Muscle of leg (tissue), 11 donors: Measurements from ENCODE around the gene BUD31. TPM values are rescaled to one million over a fixed set of nuclear protein-coding genes. Genes with fewer than 3 reads are reported as not detected.
"Not testable (repeated sequence)": the region's sequence is repeated elsewhere in the genome, so short reads cannot be mapped to it uniquely, and the experiment has no call there.

Source experiments
- DNase-seq: peaks from one replicate; pipeline ENCODE4 v3.0.0; 2013
- H3K27ac ChIP-seq: one replicate; pipeline ENCODE4 v1.5.1; 2013; ENCODE audit warnings: mild to moderate bottlenecking, low read length, control low read depth
- H3K27me3 ChIP-seq: one replicate; pipeline ENCODE4 v1.6.1; 2013; ENCODE audit warnings: low read length; ENCODE audit not compliant: control insufficient read depth, insufficient read depth
- H3K36me3 ChIP-seq: one replicate; pipeline ENCODE4 v1.6.1; 2013; ENCODE audit warnings: low read length; ENCODE audit not compliant: control insufficient read depth, insufficient read depth
- H3K4me1 ChIP-seq: one replicate; pipeline ENCODE4 v1.6.1; 2013; ENCODE audit warnings: low read length; ENCODE audit not compliant: control insufficient read depth, insufficient read depth
- H3K4me3 ChIP-seq: one replicate; pipeline ENCODE4 v1.5.1; 2013; ENCODE audit warnings: low read length, control low read depth
- H3K9me3 ChIP-seq: replicated peaks from 2 replicates; pipeline ENCODE4 v1.6.1; 2013; ENCODE audit warnings: low read depth, low read length; ENCODE audit not compliant: control insufficient read depth
- WGBS: methylation state at CpG from one replicate; pipeline ENCODE4 v1.1.5; 2013; ENCODE audit warnings: missing lambda C conversion rate; ENCODE audit not compliant: insufficient coverage; 5-methylcytosine and 5-hydroxymethylcytosine counted together
- polyA plus RNA-seq, 8 donors: library from polyadenylated mRNA; unstranded; fragments of 120-200 nt; gene quantifications; one replicate each; pipeline versions ENCODE4 v1.2.1 to v1.2.3, GENCODE V29; 2013; ENCODE audit warnings: inconsistent platforms in 1 of 8, low replicate concordance in 1 of 8; ENCODE audit not compliant: insufficient read length in 8 of 8, insufficient read depth in 1 of 8
- total RNA-seq: library from RNA; stranded (reverse); fragments of 120-200 nt; gene quantifications from one replicate; pipeline ENCODE4 v1.2.4, GENCODE V29; 2013

Gene BUD31
- total and polyA plus RNA-seq, 9 donors, result 72.8 to 88.5 (median 79.6) TPM

- H3K36me3 ChIP-seq, result peaks cover 28% of the 10 kb centered on the region
- H3K4me1 ChIP-seq, result peaks cover 13% of the 10 kb centered on the region
- H3K27me3 ChIP-seq, result no peaks in the 10 kb centered on the region
- peak; percentile 89 for DNase-seq
- WGBS, result 15% methylated on average over 7 of the region's 9 CpGs
- no peaks in the 10 kb centered on the region for H3K9me3 ChIP-seq
- peak overlapping the region; percentile 55 for H3K27ac ChIP-seq
- H3K4me3 ChIP-seq, result no peak overlapping the region
Observed at GRCh38 chr7:99369767-99370391, 38.9 kb upstream of the BUD31 start.

GRCh38 chr7:99371376-99371920 is 37.3 kb upstream of the BUD31 start:
- H3K4me1 ChIP-seq, result peaks cover 17% of the 10 kb centered on the region
- no peak overlapping the region for H3K27ac ChIP-seq
- no peaks in the 10 kb centered on the region for H3K27me3 ChIP-seq
- H3K4me3 ChIP-seq, result no peak overlapping the region
- DNase-seq, result no peak
- 93% methylated on average over 7 of the region's 11 CpGs for WGBS
- peaks cover 16% of the 10 kb centered on the region for H3K36me3 ChIP-seq
- H3K9me3 ChIP-seq, result no peaks in the 10 kb centered on the region

- Histone ChIP-seq H3K27ac (peak overlapping the region; percentile 7), H3K9me3 (no peaks in the 10 kb centered on the region), H3K4me1 (peaks cover 17% of the 10 kb centered on the region), H3K36me3 (peaks cover 7% of the 10 kb centered on the region), H3K4me3 (no peak overlapping the region), H3K27me3 (no peaks in the 10 kb centered on the region)
- 42% methylated on average over 15 of the region's 21 CpGs for WGBS
- DNase-seq, result peak; percentile 53
Observed at GRCh38 chr7:99372275-99373090, 36.3 kb upstream of the BUD31 start.

- H3K9me3 ChIP-seq, result no peaks in the 10 kb centered on the region
- peaks cover 7% of the 10 kb centered on the region for H3K36me3 ChIP-seq
- no peaks in the 10 kb centered on the region for H3K27me3 ChIP-seq
- H3K27ac ChIP-seq, result peak overlapping the region; percentile 15
- 69% methylated on average over 26 of the region's 41 CpGs for WGBS
- no peak for DNase-seq
- H3K4me3 ChIP-seq, result peak overlapping the region; percentile 60
- H3K4me1 ChIP-seq, result peaks cover 17% of the 10 kb centered on the region
Observed at GRCh38 chr7:99373091-99374066, 35.4 kb upstream of the BUD31 start.

GRCh38 chr7:99374111-99375064 is 34.4 kb upstream of the BUD31 start, which contains the start of gene ARPC1B:
TSS of gene ARPC1B (plus strand) at chr7:99374730. CDS start at chr7:99385715, 10,985 bp downstream.
- H3K27me3 ChIP-seq, result no peaks in the 10 kb centered on the region
- H3K36me3 ChIP-seq, result no peaks in the 10 kb centered on the region
- under 1% methylated on average over 84 of the region's 95 CpGs for WGBS
- no peaks in the 10 kb centered on the region for H3K9me3 ChIP-seq
- peak; percentile 85 for DNase-seq
- H3K27ac ChIP-seq, result peak within 1 kb of the TSS; percentile 71
- peaks cover 18% of the 10 kb centered on the region for H3K4me1 ChIP-seq
- peak within 1 kb of the TSS; percentile 60 for H3K4me3 ChIP-seq

- H3K27ac ChIP-seq, result peak overlapping the region; percentile 71
- no peaks in the 10 kb centered on the region for H3K36me3 ChIP-seq
- WGBS, result 0% methylated on average over 46 of the region's 58 CpGs
- H3K27me3 ChIP-seq, result no peaks in the 10 kb centered on the region
- peak overlapping the region; percentile 60 for H3K4me3 ChIP-seq
- peak; percentile 80 for DNase-seq
- H3K9me3 ChIP-seq, result no peaks in the 10 kb centered on the region
- peaks cover 20% of the 10 kb centered on the region for H3K4me1 ChIP-seq
Observed at GRCh38 chr7:99375070-99375807, 33.5 kb upstream of the BUD31 start.

- DNase-seq, result peak; percentile 94
- Histone ChIP-seq H3K4me1 (peaks cover 23% of the 10 kb centered on the region), H3K27me3 (no peaks in the 10 kb centered on the region), H3K9me3 (no peaks in the 10 kb centered on the region), H3K4me3 (no peak overlapping the region), H3K36me3 (no peaks in the 10 kb centered on the region), H3K27ac (peak overlapping the region; percentile 95)
- WGBS, result 15% methylated on average over 2 of the region's 7 CpGs
Observed at GRCh38 chr7:99379043-99379577, 29.7 kb upstream of the BUD31 start.

- not testable (repeated sequence) for H3K9me3 ChIP-seq
Observed at GRCh38 chr7:99379693-99380031, 29.1 kb upstream of the BUD31 start.

More at GRCh38 chr7:99379693-99380031, 29.1 kb upstream of the BUD31 start:
- peaks cover 23% of the 10 kb centered on the region for H3K4me1 ChIP-seq
- not testable (repeated sequence) for H3K36me3 ChIP-seq, H3K27me3 ChIP-seq, DNase-seq
- H3K4me3 ChIP-seq, result peak overlapping the region; percentile 3
- peak overlapping the region; percentile 95 for H3K27ac ChIP-seq
- 70% methylated on average over 2 of the region's 7 CpGs for WGBS
